Suprapubic skin (tissue), 3 donors: ENCODE data around the gene SFMBT1.

ENCODE experiments used
- CTCF ChIP-seq, 2 donors: fragments of 200-600 bp in 1 of 2; fragments of 450-650 bp in 1 of 2; sonication (generic) in 1 of 2; IDR thresholded peaks; one replicate each; pipeline ENCODE4 v1.5.1; 2016 to 2019; ENCODE audit warnings: antibody characterized with exemption in 2 of 2, mild to moderate bottlenecking in 1 of 2, moderate library complexity in 1 of 2
- POLR2A ChIP-seq, 2 donors: fragments of 450-650 bp; IDR thresholded peaks; one replicate each; pipeline ENCODE4 v1.6.1; 2017; ENCODE audit warnings: antibody characterized with exemption in 2 of 2, mild to moderate bottlenecking in 2 of 2, moderate library complexity in 2 of 2

GRCh38 chr3:52877085-52877484 is 168.8 kb downstream of the SFMBT1 start:
- no peak for TF ChIP-seq CTCF (IDR thresholded peaks at IDR 0.05)
- no peak for TF ChIP-seq POLR2A (IDR thresholded peaks at IDR 0.05)
